ENCODE data around the gene ZNF28. TPM values are rescaled to one million over a fixed set of nuclear protein-coding genes. Genes with fewer than 3 reads are reported as not detected.
"Not testable (repeated sequence)": the region's sequence is repeated elsewhere in the genome, so short reads cannot be mapped to it uniquely, and the experiment has no call there.

The ZNF28 gene
- polyA plus RNA-seq, 1 donor from 2014 or later: 22.3 TPM

GRCh38 chr19:52799950-52800640, 21.3 kb downstream of the ZNF28 start:
- H3K27ac Mint-ChIP-seq, H3K4me1 Mint-ChIP-seq, H3K4me3 Mint-ChIP-seq, H3K27me3 Mint-ChIP-seq: not testable (repeated sequence)
- Mint-ChIP-seq H3K36me3 (peaks cover 38% of the 10 kb centered on the region), H3K9me3 (peaks cover 20 to 62% (median 42%) of the 10 kb centered on the region in 3 donors)

- Mint-ChIP-seq H3K27ac (no peak overlapping the region), H3K4me1 (peaks cover 14 to 22% (median 17%) of the 10 kb centered on the region in 3 donors), H3K9me3 (peaks cover 2 to 13% (median 8%) of the 10 kb centered on the region in 3 donors), H3K36me3 (peaks cover 4% of the 10 kb centered on the region), H3K4me3 (peak overlapping the region in 2 of 4 donors; percentile 76 to 98), H3K27me3 (no peaks in the 10 kb centered on the region)
Measured at GRCh38 chr19:52789440-52789839, 32.0 kb downstream of the ZNF28 start.

GRCh38 chr19:52786464-52787354, 34.7 kb downstream of the ZNF28 start, which contains the start of gene ZNF600:
Gene ZNF600, minus strand, starts transcription at chr19:52786791. Its CDS starts 7,903 bp downstream, at chr19:52778888.
- H3K4me1 Mint-ChIP-seq: peaks cover 19 to 24% (median 19%) of the 10 kb centered on the region in 3 donors
- peak within 1 kb of the TSS; percentile 75 to 96 (median 88) for H3K27ac Mint-ChIP-seq
- H3K4me3 Mint-ChIP-seq: peak within 1 kb of the TSS; percentile 94 to 98 (median 98)
- not testable (repeated sequence) for H3K36me3 Mint-ChIP-seq, H3K27me3 Mint-ChIP-seq, H3K9me3 Mint-ChIP-seq

- Mint-ChIP-seq H3K27me3 (no peaks in the 10 kb centered on the region), H3K9me3 (peaks cover 0 to 8% (median 3%) of the 10 kb centered on the region in 3 donors), H3K36me3 (peaks cover 7% of the 10 kb centered on the region), H3K4me1 (peaks cover 19 to 24% (median 19%) of the 10 kb centered on the region in 3 donors), H3K4me3 (peak overlapping the region; percentile 94 to 98 (median 98)), H3K27ac (peak overlapping the region in 2 of 3 donors; percentile 88 to 96)
Measured at GRCh38 chr19:52786078-52786463, 35.4 kb downstream of the ZNF28 start.

- peak overlapping the region; percentile 94 to 98 (median 98) for H3K4me3 Mint-ChIP-seq
- H3K36me3 Mint-ChIP-seq: peaks cover 10% of the 10 kb centered on the region
- peaks cover 0 to 8% (median 3%) of the 10 kb centered on the region in 3 donors for H3K9me3 Mint-ChIP-seq
- H3K27ac Mint-ChIP-seq: peak overlapping the region in 2 of 3 donors; percentile 47 to 78
- H3K27me3 Mint-ChIP-seq: no peaks in the 10 kb centered on the region
- H3K4me1 Mint-ChIP-seq: peaks cover 19 to 24% (median 19%) of the 10 kb centered on the region in 3 donors
Measured at GRCh38 chr19:52785506-52785905, 35.9 kb downstream of the ZNF28 start.

- H3K4me3 Mint-ChIP-seq, H3K27ac Mint-ChIP-seq, H3K9me3 Mint-ChIP-seq, H3K27me3 Mint-ChIP-seq: not testable (repeated sequence)
- H3K4me1 Mint-ChIP-seq: peaks cover 19 to 24% (median 19%) of the 10 kb centered on the region in 3 donors
- peaks cover 26% of the 10 kb centered on the region for H3K36me3 Mint-ChIP-seq
Measured at GRCh38 chr19:52782864-52783263, 38.6 kb downstream of the ZNF28 start.

GRCh38 chr19:52778811-52779210, 42.6 kb downstream of the ZNF28 start:
- H3K4me1 Mint-ChIP-seq: peaks cover 0 to 3% (median 3%) of the 10 kb centered on the region in 3 donors
- H3K27ac Mint-ChIP-seq: no peak overlapping the region
- peak overlapping the region in 3 of 4 donors; percentile 35 to 67 (median 45) for H3K4me3 Mint-ChIP-seq
- peaks cover 0 to 14% (median 3%) of the 10 kb centered on the region in 3 donors for H3K9me3 Mint-ChIP-seq
- peaks cover 46% of the 10 kb centered on the region for H3K36me3 Mint-ChIP-seq
- no peaks in the 10 kb centered on the region for H3K27me3 Mint-ChIP-seq

GRCh38 chr19:52756447-52756846, 65.0 kb downstream of the ZNF28 start:
- not testable (repeated sequence) for H3K4me3 Mint-ChIP-seq, H3K27me3 Mint-ChIP-seq, H3K27ac Mint-ChIP-seq, H3K4me1 Mint-ChIP-seq, H3K36me3 Mint-ChIP-seq
- peaks cover 6 to 15% (median 12%) of the 10 kb centered on the region in 3 donors for H3K9me3 Mint-ChIP-seq

GRCh38 chr19:52749780-52750179, 71.7 kb downstream of the ZNF28 start:
- Mint-ChIP-seq H3K4me1 (no peaks in the 10 kb centered on the region), H3K36me3 (no peaks in the 10 kb centered on the region), H3K27ac (no peak overlapping the region), H3K4me3 (no peak overlapping the region), H3K27me3 (no peaks in the 10 kb centered on the region), H3K9me3 (peaks cover 0 to 5% (median 4%) of the 10 kb centered on the region in 3 donors)

- no peak overlapping the region for H3K4me3 Mint-ChIP-seq
- H3K27ac Mint-ChIP-seq: no peak overlapping the region
Measured at GRCh38 chr19:52748336-52748950, 73.0 kb downstream of the ZNF28 start.

More at GRCh38 chr19:52748336-52748950, 73.0 kb downstream of the ZNF28 start:
- Mint-ChIP-seq H3K27me3 (no peaks in the 10 kb centered on the region), H3K36me3 (no peaks in the 10 kb centered on the region), H3K9me3 (peaks cover 0 to 2% (median 0%) of the 10 kb centered on the region in 3 donors), H3K4me1 (no peaks in the 10 kb centered on the region)

Other genes with a start within 250 kb of the ZNF28 start
- gene ZNF83, start 183.3 kb downstream of the ZNF28 start, polyA plus RNA-seq: 13.9 TPM
- 33.7 TPM for gene ZNF611, start 86.6 kb downstream of the ZNF28 start, polyA plus RNA-seq
- gene ZNF600, start 34.8 kb downstream of the ZNF28 start, polyA plus RNA-seq: 18.3 TPM
- 16.1 TPM for gene ZNF468, start 36.0 kb upstream of the ZNF28 start, polyA plus RNA-seq
- gene ZNF320, start 76.0 kb upstream of the ZNF28 start, polyA plus RNA-seq: 4.7 TPM
- 2.1 TPM for gene ZNF888, start 101.8 kb upstream of the ZNF28 start, polyA plus RNA-seq
- gene ZNF816, start 141.2 kb upstream of the ZNF28 start, polyA plus RNA-seq: 9.2 TPM
- 0.21 TPM for gene ERVV-1, start 192.3 kb upstream of the ZNF28 start, polyA plus RNA-seq
- gene ERVV-2, start 223.1 kb upstream of the ZNF28 start, polyA plus RNA-seq: not detected

All from IgD-negative memory B cell (primary cell).